H1 (cell line): ENCODE data around the gene LY9. TPM values are rescaled to one million over a fixed set of nuclear protein-coding genes. Genes with fewer than 3 reads are reported as not detected.

Source experiments
- BACH1 ChIP-seq: IDR thresholded peaks from 2 replicates; pipeline ENCODE4 v1.6.1; 2012; ENCODE audit warnings: low read length, improper control_type of control experiment
- polyA plus RNA-seq, 7 experiments: library from polyadenylated mRNA; depleted of rRNA in 3 of 7; stranded (reverse) in 5 of 7; unstranded in 2 of 7; fragments of >200 nt in 5 of 7; fragments of 200-250 nt in 2 of 7; gene quantifications; 1 replicate in 5 of 7; 2 replicates in 1 of 7; 4 replicates in 1 of 7; pipeline versions ENCODE4 v1.2.1 to v1.2.3, GENCODE V29; 2011 to 2013; ENCODE audit warnings: missing spikeins in 2 of 7, mixed read lengths in 2 of 7
- total RNA-seq: library from RNA; stranded (reverse); fragmentation: NEBNext Ultra II Directional; extraction: Animal tissue kit (Norgen Biotek cat#: 25700); gene quantifications from 2 replicates; pipeline ENCODE4 v1.2.1, GENCODE V29; 2021
- TF ChIP-seq, protein P1 (sequence below): IDR thresholded peaks from 2 replicates; pipeline ENCODE4 v1.6.1; 2012; ENCODE audit warnings: low read length, inconsistent platforms

The LY9 gene
- total and polyA plus RNA-seq, 2 of the 8 experiments (the other 6 are each of a cell fraction or from before 2014, with no cell fraction given): not detected

DNA sequence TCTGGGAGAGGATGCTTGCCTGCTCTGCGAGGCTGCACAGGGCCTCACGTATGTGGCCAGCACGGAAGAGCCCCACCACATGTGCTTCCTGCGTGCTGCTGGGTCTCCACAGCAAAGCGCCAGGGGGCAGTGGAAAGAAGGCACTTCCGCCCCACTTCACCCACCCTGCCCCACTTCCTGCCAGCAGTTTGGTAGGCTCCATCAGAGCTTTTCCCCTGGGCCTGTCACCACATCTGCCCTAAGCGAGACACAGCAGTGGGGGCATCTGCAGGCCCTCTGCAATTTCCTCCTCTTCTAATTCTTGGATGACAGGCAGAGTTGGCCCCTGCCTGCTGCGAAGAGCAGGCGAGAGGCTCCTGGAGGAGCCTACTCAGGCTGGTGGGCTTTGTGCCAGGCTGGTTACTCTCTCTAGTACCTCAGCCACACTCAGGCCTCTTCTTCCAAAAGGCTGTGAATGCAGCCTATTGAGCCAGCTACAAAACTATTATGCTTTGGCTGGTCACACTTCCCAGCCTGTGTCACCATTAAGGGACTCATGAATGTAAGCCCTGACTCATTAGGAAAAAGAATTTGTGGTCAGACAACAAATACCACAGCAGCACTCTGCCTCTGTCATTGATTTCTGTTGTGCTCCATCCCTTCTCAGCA lies 41.7 kb downstream of the LY9 start (continued):
- TF ChIP-seq, protein P1, sequence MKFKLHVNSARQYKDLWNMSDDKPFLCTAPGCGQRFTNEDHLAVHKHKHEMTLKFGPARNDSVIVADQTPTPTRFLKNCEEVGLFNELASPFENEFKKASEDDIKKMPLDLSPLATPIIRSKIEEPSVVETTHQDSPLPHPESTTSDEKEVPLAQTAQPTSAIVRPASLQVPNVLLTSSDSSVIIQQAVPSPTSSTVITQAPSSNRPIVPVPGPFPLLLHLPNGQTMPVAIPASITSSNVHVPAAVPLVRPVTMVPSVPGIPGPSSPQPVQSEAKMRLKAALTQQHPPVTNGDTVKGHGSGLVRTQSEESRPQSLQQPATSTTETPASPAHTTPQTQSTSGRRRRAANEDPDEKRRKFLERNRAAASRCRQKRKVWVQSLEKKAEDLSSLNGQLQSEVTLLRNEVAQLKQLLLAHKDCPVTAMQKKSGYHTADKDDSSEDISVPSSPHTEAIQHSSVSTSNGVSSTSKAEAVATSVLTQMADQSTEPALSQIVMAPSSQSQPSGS: no peak
- TF ChIP-seq BACH1: no peak
